Measurements from ENCODE around the gene ENTHD1. TPM values are rescaled to one million over a fixed set of nuclear protein-coding genes. Genes with fewer than 3 reads are reported as not detected.
A peak's percentile ranks its signal among the peaks of the same experiment; 100 is the strongest.

Gene ENTHD1
- total and polyA plus RNA-seq, 9 of the 15 experiments (the other 6 are each of a cell fraction or from before 2014, with no cell fraction given): 0.13 to 0.98 (median 0.35) TPM

DNA sequence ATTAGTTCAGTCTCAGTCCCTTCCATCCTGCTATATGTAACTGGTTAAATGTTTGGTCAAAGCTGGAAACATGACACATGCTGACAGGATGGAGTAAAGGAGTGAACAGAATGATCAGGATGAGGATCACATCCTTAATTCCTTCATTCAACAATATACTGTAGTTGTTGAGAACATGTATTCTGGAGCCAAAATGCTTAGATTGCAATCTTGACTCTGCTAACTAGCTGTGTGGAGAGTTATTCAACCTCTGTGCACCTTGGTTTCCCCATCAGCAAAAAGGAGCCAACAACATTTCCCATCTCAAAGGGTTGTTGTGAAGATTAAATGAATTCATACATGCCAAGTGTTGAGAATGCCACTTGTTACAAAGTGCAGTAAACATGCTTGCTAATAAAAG, 12.8 kb downstream of the ENTHD1 start:
- peaks cover 0 to 16% of the 10 kb centered on the region in 2 experiments; a peak in 2 of 5 replicates for H3K4me1 ChIP-seq (replicated peaks in 1 of 2; ENCODE audit: control insufficient read depth in 2 of 2, insufficient read depth in 2 of 2, low read length in 2 of 2)
- no peaks in the 10 kb centered on the region for H3K9me3 ChIP-seq (replicated peaks; ENCODE audit: control insufficient read depth, insufficient read depth, low read depth, low read length)
- no peak overlapping the region for H3K4me2 ChIP-seq (ENCODE audit: insufficient read depth, low read length)
- BruUV-seq (replicated peaks): no TSS peak
- in situ Hi-C loops (cut with MboI): no loop called here
- no peaks in the 10 kb centered on the region for H3K79me2 ChIP-seq (ENCODE audit: control insufficient read depth, insufficient read depth, low read length)
- H2AFZ ChIP-seq (ENCODE audit: low read depth, low read length): peak overlapping the region; percentile 59; the same call in 1 of the 2 replicates
- H3K27me3 ChIP-seq (ENCODE audit: control insufficient read depth in 2 of 2, insufficient read depth in 2 of 2, low read length in 2 of 2): no peaks in the 10 kb centered on the region
- no peak for DNase-seq (ENCODE audit: extremely low read depth in 1 of 4, low spot score in 3 of 4)
- TF ChIP-seq ZNF316 (IDR thresholded peaks at IDR 0.05) (peak; percentile 68), MBD2 (IDR thresholded peaks at IDR 0.05; ENCODE audit: borderline replicate concordance, low read depth) (no peak), NUFIP1 (IDR thresholded peaks at IDR 0.05; ENCODE audit: partially characterized antibody) (no peak), ZC3H4 (CRISPR knock-in tag; IDR thresholded peaks at IDR 0.05; ENCODE audit: borderline replicate concordance) (no peak)
- TF ChIP-seq, protein P1, sequence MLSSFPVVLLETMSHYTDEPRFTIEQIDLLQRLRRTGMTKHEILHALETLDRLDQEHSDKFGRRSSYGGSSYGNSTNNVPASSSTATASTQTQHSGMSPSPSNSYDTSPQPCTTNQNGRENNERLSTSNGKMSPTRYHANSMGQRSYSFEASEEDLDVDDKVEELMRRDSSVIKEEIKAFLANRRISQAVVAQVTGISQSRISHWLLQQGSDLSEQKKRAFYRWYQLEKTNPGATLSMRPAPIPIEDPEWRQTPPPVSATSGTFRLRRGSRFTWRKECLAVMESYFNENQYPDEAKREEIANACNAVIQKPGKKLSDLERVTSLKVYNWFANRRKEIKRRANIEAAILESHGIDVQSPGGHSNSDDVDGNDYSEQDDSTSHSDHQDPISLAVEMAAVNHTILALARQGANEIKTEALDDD (IDR thresholded peaks at IDR 0.05): peak; percentile 83
- ChIA-PET CTCF (ENCODE audit: low intra/inter-chr PET ratio) (no interaction called here), POLR2A (no interaction called here)
- no peaks in the 10 kb centered on the region for H4K20me1 ChIP-seq (replicated peaks; ENCODE audit: control insufficient read depth, insufficient read depth, low read length)
- H3K4me3 ChIP-seq: no peak overlapping the region
- no peaks in the 10 kb centered on the region for H3K9me1 ChIP-seq (ENCODE audit: control insufficient read depth, insufficient read depth, low read length)
- no peaks in the 10 kb centered on the region for H3K36me3 ChIP-seq (ENCODE audit: control insufficient read depth, insufficient read depth, low read length)
- no peak overlapping the region for H3K27ac ChIP-seq (ENCODE audit: extremely low read depth, low read depth, low read length)
- no peak for FAIRE-seq
- intact Hi-C loops (cut with micrococcal nuclease): no loop called here
- no peak overlapping the region for H3K9ac ChIP-seq (ENCODE audit: insufficient read depth in 1 of 2, low read depth in 2 of 2, low read length in 2 of 2)
- ATAC-seq: no peak

Data from K562 (cell line).